NCI-H1105 treated with DMSO at 0.1 percent for 48 hours (cell line): ENCODE results near the gene QPRT.
"Not testable (repeated sequence)": the region's sequence is repeated elsewhere in the genome, so short reads cannot be mapped to it uniquely, and the experiment has no call there.

ENCODE experiments used
- DNase-seq: peaks from one replicate; lab custom pipeline; 2025; lab: John Stamatoyannopoulos, UW

The QPRT gene

GRCh38 chr16:29678691-29679267 lies at the start of gene QPRT:
QPRT (plus strand) TSS chr16:29679180; CDS start chr16:29679198, 18 bp downstream.
- no peak for DNase-seq

- not testable (repeated sequence) for DNase-seq
Measured at GRCh38 chr16:29629318-29629717, 49.7 kb upstream of the QPRT start.

GRCh38 chr16:29631658-29632057 lies 47.3 kb upstream of the QPRT start:
- DNase-seq: not testable (repeated sequence)

- DNase-seq: not testable (repeated sequence)
Measured at GRCh38 chr16:29635902-29636301, 43.1 kb upstream of the QPRT start.

- not testable (repeated sequence) for DNase-seq
Measured at GRCh38 chr16:29636368-29636767, 42.6 kb upstream of the QPRT start.

- not testable (repeated sequence) for DNase-seq
Measured at GRCh38 chr16:29638751-29639150, 40.2 kb upstream of the QPRT start.

GRCh38 chr16:29641561-29641960 lies 37.4 kb upstream of the QPRT start:
- DNase-seq: no peak

GRCh38 chr16:29643596-29643995 lies 35.4 kb upstream of the QPRT start:
- DNase-seq: no peak

GRCh38 chr16:29644338-29644857 lies 34.6 kb upstream of the QPRT start:
- no peak for DNase-seq

GRCh38 chr16:29644973-29645693 lies 33.8 kb upstream of the QPRT start:
- DNase-seq: no peak

- no peak for DNase-seq
Measured at GRCh38 chr16:29645694-29646187, 33.2 kb upstream of the QPRT start.

- no peak for DNase-seq
Measured at GRCh38 chr16:29646947-29647346, 32.0 kb upstream of the QPRT start.

GRCh38 chr16:29649588-29650494 lies 29.1 kb upstream of the QPRT start:
- no peak for DNase-seq

GRCh38 chr16:29650771-29651170 lies 28.2 kb upstream of the QPRT start:
- no peak for DNase-seq

GRCh38 chr16:29651774-29652349 lies 27.1 kb upstream of the QPRT start:
- no peak for DNase-seq

GRCh38 chr16:29653471-29653870 lies 25.5 kb upstream of the QPRT start:
- no peak for DNase-seq

GRCh38 chr16:29653890-29654289 lies 25.1 kb upstream of the QPRT start:
- not testable (repeated sequence) for DNase-seq

- DNase-seq: no peak
Measured at GRCh38 chr16:29656688-29657523, 22.1 kb upstream of the QPRT start.

GRCh38 chr16:29658705-29659104 lies 20.3 kb upstream of the QPRT start:
- DNase-seq: no peak

GRCh38 chr16:29662000-29662728 lies 16.8 kb upstream of the QPRT start:
- no peak for DNase-seq

GRCh38 chr16:29662729-29663015 lies 16.3 kb upstream of the QPRT start:
- no peak for DNase-seq
